ENCODE results near the gene LOXL1. TPM values are rescaled to one million over a fixed set of nuclear protein-coding genes. Genes with fewer than 3 reads are reported as not detected.

Gene LOXL1
- total and polyA plus RNA-seq, 2 of the 13 experiments (the other 11 are each of a cell fraction or from before 2014, with no cell fraction given) = 0.51 to 1.3 TPM

GRCh38 chr15:73994912-73995622, 68.8 kb downstream of the LOXL1 start (continued):
- TF ChIP-seq JDP2 (CRISPR knock-in tag; IDR thresholded peaks at IDR 0.05; ENCODE audit: borderline replicate concordance) (no peak), ATF4 (CRISPR knock-in tag; IDR thresholded peaks at IDR 0.05) (no peak), ZMAT5 (CRISPR knock-in tag; IDR thresholded peaks at IDR 0.05; ENCODE audit: borderline replicate concordance, low read depth) (no peak), ARNT2 (CRISPR knock-in tag; IDR thresholded peaks at IDR 0.05; ENCODE audit: low read depth) (no peak), NFKB2 (CRISPR knock-in tag; IDR thresholded peaks at IDR 0.05; ENCODE audit: borderline replicate concordance) (no peak), ZNF609 (CRISPR knock-in tag; IDR thresholded peaks at IDR 0.05; ENCODE audit: borderline replicate concordance) (no peak), MIER3 (CRISPR knock-in tag; IDR thresholded peaks at IDR 0.05; ENCODE audit: borderline replicate concordance) (no peak), YEATS2 (CRISPR knock-in tag; IDR thresholded peaks at IDR 0.05; ENCODE audit: borderline replicate concordance) (no peak), TSC22D2 (CRISPR knock-in tag; IDR thresholded peaks at IDR 0.05; ENCODE audit: borderline replicate concordance) (no peak), ZNF850 (CRISPR knock-in tag; conservative IDR thresholded peaks at IDR 0.05) (no peak), ZNF703 (CRISPR knock-in tag; IDR thresholded peaks at IDR 0.05; ENCODE audit: borderline replicate concordance) (no peak), KLF11 (CRISPR knock-in tag; IDR thresholded peaks at IDR 0.05) (no peak), SNAI1 (CRISPR knock-in tag; IDR thresholded peaks at IDR 0.05; ENCODE audit: borderline replicate concordance) (no peak), NFYB (CRISPR knock-in tag; IDR thresholded peaks at IDR 0.05) (no peak), ZSCAN9 (CRISPR knock-in tag; IDR thresholded peaks at IDR 0.05; ENCODE audit: borderline replicate concordance) (no peak), POGK (CRISPR knock-in tag; conservative IDR thresholded peaks at IDR 0.05) (0 out of 2 replicates have a peak, but pooled peaks have one; percentile 51), HNRNPK (IDR thresholded peaks at IDR 0.05; ENCODE audit: low read depth, low read length, poor library complexity, severe bottlenecking) (no peak), BORCS8-MEF2B (CRISPR knock-in tag; IDR thresholded peaks at IDR 0.05) (no peak), ZNF101 (CRISPR knock-in tag; IDR thresholded peaks at IDR 0.05; ENCODE audit: borderline replicate concordance, low read depth) (no peak), ZNF414 (CRISPR knock-in tag; IDR thresholded peaks at IDR 0.05) (0 out of 2 replicates have a peak, but pooled peaks have one; percentile 51), AHR (CRISPR knock-in tag; IDR thresholded peaks at IDR 0.05) (no peak)
